A204.1 (cell line): Measurements from ENCODE around the gene APLF.
"Not testable (repeated sequence)": the region's sequence is repeated elsewhere in the genome, so short reads cannot be mapped to it uniquely, and the experiment has no call there.

Experiments
- FAIRE-seq: peaks from 2 replicates; lab custom pipeline; 2012; peaks lifted over from hg19 to GRCh38; lab: Jason Lieb, UNC

Gene APLF

GRCh38 chr2:68529651-68530050, 62.3 kb downstream of the APLF start:
- not testable (repeated sequence) for FAIRE-seq

- no peak for FAIRE-seq
Observed at GRCh38 chr2:68536000-68536399, 68.6 kb downstream of the APLF start.

- no peak for FAIRE-seq
Observed at GRCh38 chr2:68537011-68537410, 69.6 kb downstream of the APLF start.

- FAIRE-seq: no peak
Observed at GRCh38 chr2:68537809-68538208, 70.4 kb downstream of the APLF start.

GRCh38 chr2:68544811-68545210, 77.4 kb downstream of the APLF start:
- FAIRE-seq: no peak

DNA sequence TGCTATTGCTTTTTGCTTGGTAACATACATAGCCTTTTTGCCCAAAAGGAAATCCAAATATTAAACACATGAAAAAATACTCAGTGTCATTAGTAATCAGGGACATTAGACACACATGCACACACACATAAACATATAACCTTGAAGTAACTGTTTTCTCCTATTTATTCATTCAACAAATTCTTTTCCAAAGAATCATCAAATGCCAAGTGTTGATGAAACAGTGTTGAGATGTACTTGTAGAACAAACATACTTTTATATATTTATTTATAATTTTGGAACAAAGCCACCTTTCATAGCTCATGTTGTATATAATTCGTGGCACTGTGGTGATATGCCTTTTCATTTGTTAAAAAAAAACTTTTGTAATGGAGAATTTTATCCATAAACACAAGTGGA, 81.0 kb downstream of the APLF start:
- no peak for FAIRE-seq

GRCh38 chr2:68553098-68553497, 85.7 kb downstream of the APLF start:
- FAIRE-seq: peak; percentile 21

- FAIRE-seq: not testable (repeated sequence)
Observed at GRCh38 chr2:68555425-68556206, 88.2 kb downstream of the APLF start.

DNA sequence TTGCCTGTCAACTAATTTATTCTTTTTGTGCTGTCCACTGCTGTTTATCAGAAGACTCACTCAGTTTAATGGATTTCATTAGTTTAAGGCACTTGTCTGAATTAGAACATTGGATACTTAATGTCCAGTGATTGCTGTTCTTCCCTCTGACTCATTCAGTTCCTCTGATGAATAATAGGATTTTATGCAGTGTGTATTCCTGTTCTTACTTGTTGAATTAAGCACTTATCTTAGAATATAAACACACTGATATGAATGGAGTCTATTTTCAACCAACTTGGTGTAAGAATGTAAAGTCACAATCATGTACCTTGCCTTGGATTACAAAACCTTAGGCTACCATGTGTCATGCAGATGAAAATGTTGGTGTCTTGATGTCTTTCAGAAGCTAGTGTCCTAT, 89.0 kb downstream of the APLF start:
- no peak for FAIRE-seq

GRCh38 chr2:68558576-68558975, 91.2 kb downstream of the APLF start:
- FAIRE-seq: no peak

GRCh38 chr2:68559692-68560091, 92.3 kb downstream of the APLF start:
- no peak for FAIRE-seq

DNA sequence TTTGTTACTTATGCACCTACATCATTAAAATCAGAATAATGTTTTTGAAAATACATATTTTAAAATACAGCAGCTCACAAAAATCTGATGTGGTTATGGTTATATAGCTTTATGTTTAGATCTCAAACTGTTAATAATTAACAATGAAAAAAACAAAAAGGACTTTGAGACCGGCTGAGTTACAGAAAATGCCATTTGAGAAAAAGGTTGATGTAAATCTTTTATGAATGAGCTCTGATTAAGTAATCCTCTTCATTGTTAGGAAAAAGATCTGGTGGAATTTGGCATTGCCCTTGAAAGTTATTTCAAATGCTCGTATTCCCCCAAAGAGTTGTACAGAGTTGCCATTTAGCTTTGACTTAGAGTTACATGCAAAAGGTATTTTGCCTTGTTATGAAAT, 93.2 kb downstream of the APLF start:
- FAIRE-seq: no peak

DNA sequence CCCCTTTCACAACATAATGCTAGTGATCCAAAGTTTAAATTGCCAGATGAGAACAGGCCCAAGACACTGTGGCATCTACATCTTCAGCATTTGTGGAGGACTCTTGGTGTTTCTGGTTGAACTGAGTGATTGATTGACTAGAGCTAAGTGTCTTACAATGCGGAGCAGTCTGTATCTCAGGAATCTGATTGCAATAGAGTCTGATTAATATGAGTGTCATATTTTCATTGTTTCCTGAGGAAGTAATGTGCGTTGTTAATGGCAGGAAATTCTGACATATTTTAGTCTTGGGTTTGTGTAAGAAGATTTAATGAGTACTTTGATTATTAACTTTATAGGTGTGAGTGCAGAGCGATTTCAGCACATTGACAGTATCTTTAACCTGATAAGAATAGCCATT, 94.0 kb downstream of the APLF start:
- no peak for FAIRE-seq

DNA sequence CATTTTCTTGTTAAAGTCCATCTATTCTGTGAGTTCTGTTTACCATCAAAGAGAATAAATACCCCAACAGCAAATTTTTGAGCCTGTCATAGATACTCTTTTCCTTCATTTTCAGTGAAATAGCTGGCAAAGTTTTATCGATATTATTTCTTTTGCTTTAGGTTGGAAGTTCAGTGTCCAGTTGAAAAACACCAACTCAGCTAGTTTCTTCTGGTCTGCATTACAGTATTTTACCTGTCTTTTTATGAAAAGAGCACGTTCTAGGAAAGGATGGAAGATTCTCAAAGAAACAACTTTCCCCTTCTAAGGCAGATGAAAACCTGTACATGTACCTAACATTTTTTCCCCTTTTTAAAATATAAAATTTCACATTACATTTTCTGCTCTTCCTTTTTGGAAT, 95.5 kb downstream of the APLF start:
- no peak for FAIRE-seq

GRCh38 chr2:68564426-68564825, 97.0 kb downstream of the APLF start:
- FAIRE-seq: no peak

DNA sequence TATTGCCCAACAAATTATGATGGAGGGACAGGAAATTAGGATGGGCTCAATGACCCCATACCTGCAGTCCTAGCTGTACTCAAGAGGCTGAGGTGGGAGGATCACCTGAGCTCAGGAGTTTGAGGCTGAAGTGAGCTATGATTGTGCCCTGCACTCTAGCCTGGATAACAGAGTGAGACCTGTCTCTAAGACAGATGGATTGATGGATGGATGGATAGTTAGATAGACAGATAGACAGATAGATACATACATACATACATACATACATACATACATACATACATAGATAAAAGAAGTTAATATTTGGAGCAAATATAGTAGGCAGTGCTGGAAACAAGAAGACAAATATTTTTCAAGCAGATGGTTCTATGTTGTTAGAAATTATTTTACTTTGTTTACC, 97.9 kb downstream of the APLF start:
- FAIRE-seq: no peak

DNA sequence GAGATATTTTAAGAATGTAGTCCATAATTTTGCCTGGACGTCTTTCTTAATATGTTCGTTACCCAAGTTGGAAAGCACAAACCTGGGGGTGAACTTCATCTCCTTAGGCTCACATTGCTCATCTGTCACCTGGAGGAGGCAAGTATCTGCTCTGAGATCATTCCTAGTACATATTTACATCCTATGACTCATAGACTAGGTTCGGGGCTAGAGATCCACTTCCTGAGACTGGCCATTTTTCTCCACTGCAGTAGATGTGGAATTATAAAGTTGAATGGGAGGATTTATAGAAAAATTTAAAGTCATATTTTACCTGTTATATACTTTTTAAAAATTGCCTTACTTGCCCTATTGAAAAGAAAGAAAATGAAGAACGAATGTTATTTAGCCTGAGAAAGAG, 98.5 kb downstream of the APLF start:
- FAIRE-seq: no peak

DNA sequence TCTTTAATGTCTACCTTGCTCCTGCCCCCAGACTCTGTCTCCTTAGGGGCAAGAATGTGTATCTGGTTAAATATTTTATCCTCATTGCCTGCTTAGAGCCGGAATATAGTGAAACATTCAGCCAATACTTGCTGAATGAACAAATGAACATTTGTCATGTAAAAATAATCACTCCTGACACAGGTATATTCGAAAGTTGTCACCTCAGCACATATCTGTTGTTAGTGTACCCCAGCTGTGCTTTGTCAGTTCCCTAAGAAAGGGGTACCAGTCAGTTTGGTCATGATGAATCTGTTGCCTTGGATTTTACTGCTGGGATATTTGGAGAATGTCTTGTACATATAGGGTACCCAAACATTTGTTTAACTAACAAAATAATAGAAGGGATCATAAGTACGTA, 99.0 kb downstream of the APLF start:
- FAIRE-seq: no peak

- FAIRE-seq: no peak
Observed at GRCh38 chr2:68568116-68568515, 100.7 kb downstream of the APLF start.

DNA sequence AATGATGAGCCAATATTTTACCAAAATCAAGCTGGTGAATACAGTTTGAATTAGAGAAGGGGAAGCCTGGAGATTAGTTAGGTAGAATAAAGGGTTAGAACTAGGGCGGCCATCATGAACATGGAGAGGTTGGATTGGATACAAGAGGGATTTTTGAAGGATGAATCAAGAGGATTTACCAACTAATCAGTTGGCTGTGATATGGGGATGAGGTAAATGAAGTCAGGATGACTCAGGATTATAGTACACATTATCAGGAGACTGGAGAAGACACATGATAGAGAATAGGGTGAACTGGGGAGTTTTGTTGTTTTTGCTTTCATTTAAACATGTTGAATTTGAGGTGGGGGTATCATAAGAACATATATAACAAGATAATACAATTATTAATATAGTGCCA, 102.2 kb downstream of the APLF start:
- FAIRE-seq: no peak

GRCh38 chr2:68570434-68570833, 103.0 kb downstream of the APLF start:
- not testable (repeated sequence) for FAIRE-seq

GRCh38 chr2:68574202-68574791, 106.9 kb downstream of the APLF start:
- FAIRE-seq: no peak

- FAIRE-seq: no peak
Observed at GRCh38 chr2:68577183-68577582, 109.8 kb downstream of the APLF start.

GRCh38 chr2:68579689-68580088, 112.3 kb downstream of the APLF start:
- FAIRE-seq: no peak
